Measurements from ENCODE around the gene ZNF578. TPM values are rescaled to one million over a fixed set of nuclear protein-coding genes. Genes with fewer than 3 reads are reported as not detected.
"Not testable (repeated sequence)": the region's sequence is repeated elsewhere in the genome, so short reads cannot be mapped to it uniquely, and the experiment has no call there.

Gene ZNF578
- total RNA-seq (2014; rRNA removed; shearing (Covaris generic)) = 16.8 and 22.7 TPM in 2 replicates

- H3K4me3 ChIP-seq (ENCODE audit: insufficient read depth, low read depth, low read length) = no peak within 1 kb of the TSS
- no peaks in the 10 kb centered on the region for H3K27me3 ChIP-seq (ENCODE audit: control insufficient read depth, insufficient read depth, low read length)
- DNase-seq = peak; percentile 17
- no peaks in the 10 kb centered on the region for H3K36me3 ChIP-seq (replicated peaks; ENCODE audit: control insufficient read depth, insufficient read depth, low read length)
These were observed at the start of gene ZNF578 for GRCh38 chr19:52453324-52454094. Gene ZNF578 (plus strand): TSS chr19:52453553. CDS start chr19:52501846, 48,293 bp downstream.

DNA sequence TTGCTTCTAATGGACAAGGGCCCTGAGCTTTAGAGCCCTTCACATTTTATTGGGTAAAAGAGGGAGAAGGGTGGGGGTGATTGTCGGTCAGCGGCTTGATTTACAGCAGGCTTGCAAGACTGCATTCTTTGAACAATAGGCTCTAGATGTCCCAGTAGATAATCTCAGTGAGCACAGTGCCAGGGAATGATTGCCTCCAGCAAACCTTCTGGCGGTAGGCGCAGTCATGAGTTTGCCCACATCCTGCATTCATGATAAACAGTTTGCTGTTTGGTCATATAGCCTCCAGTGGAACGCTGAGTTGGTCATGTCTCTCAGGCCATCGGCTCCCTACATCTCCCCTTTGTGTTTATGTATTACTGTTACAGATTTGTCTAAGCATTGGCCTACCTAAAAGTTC is 43.1 kb upstream of the ZNF578 start:
- no peak for DNase-seq

GRCh38 chr19:52415711-52416110 is 37.6 kb upstream of the ZNF578 start:
- no peak for DNase-seq
- Histone ChIP-seq H3K36me3 (replicated peaks; ENCODE audit: control insufficient read depth, insufficient read depth, low read length) (no peaks in the 10 kb centered on the region), H3K27me3 (ENCODE audit: control insufficient read depth, insufficient read depth, low read length) (no peaks in the 10 kb centered on the region), H3K4me3 (ENCODE audit: insufficient read depth, low read depth, low read length) (no peak overlapping the region)

More for the DNA sequence above, 43.1 kb upstream of the ZNF578 start:
- H3K4me3 ChIP-seq (ENCODE audit: insufficient read depth, low read depth, low read length) = no peak overlapping the region
- H3K36me3 ChIP-seq (replicated peaks; ENCODE audit: control insufficient read depth, insufficient read depth, low read length) = no peaks in the 10 kb centered on the region
- no peaks in the 10 kb centered on the region for H3K27me3 ChIP-seq (ENCODE audit: control insufficient read depth, insufficient read depth, low read length)

- Histone ChIP-seq H3K4me3 (ENCODE audit: insufficient read depth, low read depth, low read length) (no peak within 1 kb of the TSS), H3K36me3 (replicated peaks; ENCODE audit: control insufficient read depth, insufficient read depth, low read length) (no peaks in the 10 kb centered on the region), H3K27me3 (ENCODE audit: control insufficient read depth, insufficient read depth, low read length) (no peaks in the 10 kb centered on the region)
- no peak for DNase-seq
These were observed 24.4 kb upstream of the ZNF578 start, which contains the start of gene ZNF534 for GRCh38 chr19:52428937-52429336. Gene ZNF534 (plus strand): TSS chr19:52429148. CDS start chr19:52431475, 2,327 bp downstream.

DNA sequence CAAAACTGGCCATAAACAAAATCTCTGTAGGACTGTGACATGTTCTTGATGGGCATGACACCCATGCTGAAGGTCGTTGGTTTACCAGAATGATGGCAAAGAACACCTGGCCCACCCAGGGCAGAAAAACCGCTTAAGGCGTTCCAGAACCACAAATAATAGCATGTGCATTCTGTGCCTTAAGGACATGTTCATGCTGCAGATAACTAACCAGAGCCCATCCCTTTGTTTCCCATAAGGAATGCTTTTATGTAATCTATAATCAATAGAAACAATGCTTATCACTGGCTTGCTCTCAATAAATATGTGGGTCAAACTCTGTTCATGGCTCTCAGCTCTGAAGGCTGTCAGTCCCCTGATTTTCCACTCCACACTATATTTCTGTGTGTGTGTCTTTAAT is 11.2 kb upstream of the ZNF578 start:
- Histone ChIP-seq H3K36me3 (replicated peaks; ENCODE audit: control insufficient read depth, insufficient read depth, low read length) (no peaks in the 10 kb centered on the region), H3K27me3 (ENCODE audit: control insufficient read depth, insufficient read depth, low read length) (no peaks in the 10 kb centered on the region), H3K4me3 (ENCODE audit: insufficient read depth, low read depth, low read length) (no peak overlapping the region)
- DNase-seq = no peak

DNA sequence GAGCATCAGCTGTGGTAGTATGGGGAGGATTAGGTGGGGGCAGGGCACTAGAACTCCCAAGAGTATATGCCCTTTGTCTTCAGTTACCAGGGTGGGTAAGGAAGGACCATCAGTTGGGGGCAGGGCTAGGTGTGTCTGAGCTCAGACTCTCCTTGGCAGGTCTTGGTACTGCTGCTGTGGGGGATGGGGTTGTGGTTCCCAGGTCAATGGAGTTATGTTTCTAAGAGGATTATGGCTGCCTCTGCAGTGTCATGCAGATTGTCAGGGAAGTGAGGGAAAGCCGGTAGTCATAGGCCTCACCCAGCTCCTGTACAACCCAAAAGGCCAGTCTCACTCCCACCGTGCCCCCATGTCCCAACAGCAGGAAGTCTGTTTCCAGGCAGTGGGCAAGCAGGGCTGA is 8.8 kb upstream of the ZNF578 start:
- Histone ChIP-seq H3K4me3 (ENCODE audit: insufficient read depth, low read depth, low read length) (no peak overlapping the region), H3K27me3 (ENCODE audit: control insufficient read depth, insufficient read depth, low read length) (no peaks in the 10 kb centered on the region)
- DNase-seq = no peak

GRCh38 chr19:52451241-52451640 is 2.1 kb upstream of the ZNF578 start:
- peak; percentile 22 for DNase-seq
- H3K27me3 ChIP-seq (ENCODE audit: control insufficient read depth, insufficient read depth, low read length) = no peaks in the 10 kb centered on the region
- H3K36me3 ChIP-seq (replicated peaks; ENCODE audit: control insufficient read depth, insufficient read depth, low read length) = no peaks in the 10 kb centered on the region
- no peak overlapping the region for H3K4me3 ChIP-seq (ENCODE audit: insufficient read depth, low read depth, low read length)

More for the DNA sequence above, 8.8 kb upstream of the ZNF578 start:
- H3K36me3 ChIP-seq (replicated peaks; ENCODE audit: control insufficient read depth, insufficient read depth, low read length) = no peaks in the 10 kb centered on the region

GRCh38 chr19:52464798-52465470 is 11.6 kb downstream of the ZNF578 start:
- Histone ChIP-seq H3K4me3 (ENCODE audit: insufficient read depth, low read depth, low read length) (no peak overlapping the region), H3K36me3 (replicated peaks; ENCODE audit: control insufficient read depth, insufficient read depth, low read length) (no peaks in the 10 kb centered on the region), H3K27me3 (ENCODE audit: control insufficient read depth, insufficient read depth, low read length) (no peaks in the 10 kb centered on the region)
- DNase-seq = peak; percentile 61

DNA sequence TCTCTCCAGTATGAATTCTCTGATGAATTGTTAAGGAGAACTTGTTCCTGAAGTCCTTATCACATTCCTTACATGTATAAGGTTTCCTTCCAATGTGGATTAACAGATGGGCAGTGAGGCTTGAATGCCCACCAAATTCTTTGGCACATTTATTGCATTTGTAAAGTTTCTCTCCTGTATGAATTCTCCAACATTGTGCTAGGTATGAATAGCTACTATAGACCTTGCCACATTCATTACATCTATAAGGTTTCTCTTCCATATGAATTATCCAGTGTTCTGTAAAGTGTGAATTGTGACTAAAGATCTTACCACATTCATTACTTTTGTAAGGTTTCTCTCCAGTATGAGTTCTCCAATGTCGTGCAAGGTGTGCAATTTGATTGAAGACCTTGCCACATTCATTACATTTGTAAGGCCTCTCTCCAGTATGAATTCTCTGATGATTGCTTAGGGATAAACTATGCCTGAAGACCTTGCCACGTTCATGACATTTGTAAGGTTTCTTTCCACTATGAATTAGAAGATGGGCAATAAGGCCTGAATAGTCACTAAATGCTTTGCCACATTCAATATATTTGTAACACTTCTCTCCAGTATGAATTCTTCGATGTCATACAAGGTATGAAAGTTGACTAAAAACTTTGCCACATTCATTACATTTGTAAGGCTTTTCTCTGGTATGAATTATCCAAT is 20.4 kb downstream of the ZNF578 start:
- H3K27me3 ChIP-seq (ENCODE audit: control insufficient read depth, insufficient read depth, low read length) = no peaks in the 10 kb centered on the region
- no peak overlapping the region for H3K4me3 ChIP-seq (ENCODE audit: insufficient read depth, low read depth, low read length)
- H3K36me3 ChIP-seq (replicated peaks; ENCODE audit: control insufficient read depth, insufficient read depth, low read length) = no peaks in the 10 kb centered on the region
- DNase-seq = no peak

DNA sequence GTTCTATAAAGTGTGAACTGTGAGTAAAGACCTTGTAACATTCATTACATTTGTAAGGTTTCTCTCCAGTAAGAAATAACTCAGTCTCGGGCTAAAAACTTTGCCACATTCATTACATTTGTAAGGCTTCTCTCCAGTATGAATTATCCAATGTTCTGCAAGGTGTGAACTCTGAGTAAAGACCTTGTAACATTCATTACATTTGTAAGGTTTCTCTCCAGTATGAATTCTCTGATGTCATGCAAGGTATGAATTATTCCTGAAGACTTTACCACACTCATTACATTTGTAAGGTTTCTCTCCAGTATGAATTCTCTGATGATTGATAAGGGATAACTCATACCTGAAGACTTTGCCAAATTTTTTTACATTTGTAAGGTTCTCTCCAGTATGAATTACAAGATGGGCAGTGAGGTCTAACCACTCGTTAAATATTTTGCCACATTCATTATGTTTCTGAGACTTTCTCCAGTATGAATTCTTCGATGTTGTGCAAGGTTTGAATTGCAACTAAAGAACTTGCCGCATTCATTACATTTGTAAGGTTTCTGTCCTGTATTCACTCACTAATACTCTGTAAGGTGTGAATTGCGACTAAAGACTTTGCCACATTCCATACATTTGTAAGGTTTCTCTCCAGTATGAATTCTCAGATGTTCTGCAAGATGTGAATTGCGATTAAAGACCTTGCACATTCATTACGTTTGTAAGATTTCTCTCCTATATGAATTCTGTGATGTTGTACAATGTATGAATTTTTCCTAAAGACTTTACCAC is 21.2 kb downstream of the ZNF578 start:
- DNase-seq = no peak
- Histone ChIP-seq H3K36me3 (replicated peaks; ENCODE audit: control insufficient read depth, insufficient read depth, low read length) (no peaks in the 10 kb centered on the region), H3K4me3 (ENCODE audit: insufficient read depth, low read depth, low read length) (no peak overlapping the region)

DNA sequence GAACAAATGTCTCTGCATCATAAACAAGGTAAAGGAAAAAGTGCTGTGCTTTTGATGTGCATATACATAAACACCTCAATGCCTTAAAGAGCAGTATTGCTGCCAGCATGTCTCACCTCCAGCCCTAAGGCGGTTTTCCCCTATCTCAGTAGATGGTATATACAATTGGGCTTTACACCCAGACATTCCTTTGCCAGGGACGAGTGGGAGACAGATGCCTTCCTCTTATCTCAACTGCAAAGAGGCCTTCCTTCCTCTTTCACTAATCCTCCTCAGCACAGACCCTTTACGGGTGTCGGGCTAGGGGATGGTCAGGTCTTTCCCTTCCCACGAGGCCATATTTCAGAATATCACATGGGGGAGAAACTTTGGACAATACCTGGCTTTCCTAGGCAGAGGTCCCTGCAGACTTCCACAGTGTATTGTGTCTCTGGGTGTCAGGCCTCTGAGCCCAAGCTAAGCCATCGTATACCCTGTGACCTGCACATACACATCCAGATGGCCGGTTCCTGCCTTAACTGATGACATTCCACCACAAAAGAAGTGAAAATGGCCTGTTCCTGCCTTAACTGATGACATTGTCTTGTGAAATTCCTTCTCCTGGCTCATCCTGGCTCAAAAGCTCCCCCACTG is 30.9 kb downstream of the ZNF578 start:
- H3K27me3 ChIP-seq (ENCODE audit: control insufficient read depth, insufficient read depth, low read length); DNase-seq; H3K4me3 ChIP-seq (ENCODE audit: insufficient read depth, low read depth, low read length); H3K36me3 ChIP-seq (replicated peaks; ENCODE audit: control insufficient read depth, insufficient read depth, low read length): not testable (repeated sequence)

More for the DNA sequence above, 21.2 kb downstream of the ZNF578 start:
- no peaks in the 10 kb centered on the region for H3K27me3 ChIP-seq (ENCODE audit: control insufficient read depth, insufficient read depth, low read length)

DNA sequence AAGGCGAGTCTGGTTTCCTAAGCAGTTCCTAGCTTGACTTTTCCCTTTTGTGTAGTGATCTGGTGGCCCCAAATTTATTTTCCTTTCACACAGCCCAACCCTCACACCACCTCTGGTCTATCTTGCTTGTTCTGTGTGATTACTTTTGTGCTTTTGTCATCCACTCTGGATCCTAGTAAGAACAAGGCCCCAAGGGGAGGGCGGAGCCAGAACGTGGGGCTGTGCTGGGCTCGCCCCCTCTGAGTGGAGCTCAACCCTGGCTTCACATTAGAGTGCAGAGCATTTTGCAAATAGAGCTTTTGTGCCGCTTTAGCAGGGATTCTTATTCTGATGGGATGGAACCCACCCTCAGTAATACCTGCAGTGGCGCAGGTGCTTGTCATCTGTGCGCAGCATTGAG is 31.7 kb downstream of the ZNF578 start:
- not testable (repeated sequence) for H3K4me3 ChIP-seq (ENCODE audit: insufficient read depth, low read depth, low read length); DNase-seq; H3K27me3 ChIP-seq (ENCODE audit: control insufficient read depth, insufficient read depth, low read length)

GRCh38 chr19:52485561-52486240 is 32.3 kb downstream of the ZNF578 start:
- H3K4me3 ChIP-seq (ENCODE audit: insufficient read depth, low read depth, low read length); H3K36me3 ChIP-seq (replicated peaks; ENCODE audit: control insufficient read depth, insufficient read depth, low read length); H3K27me3 ChIP-seq (ENCODE audit: control insufficient read depth, insufficient read depth, low read length); DNase-seq: not testable (repeated sequence)

More for the DNA sequence above, 31.7 kb downstream of the ZNF578 start:
- not testable (repeated sequence) for H3K36me3 ChIP-seq (replicated peaks; ENCODE audit: control insufficient read depth, insufficient read depth, low read length)

Measured in H7 (cell line).